Epithelial cell of alveolus of lung (primary cell): ENCODE data around the gene AMER2. TPM values are rescaled to one million over a fixed set of nuclear protein-coding genes. Genes with fewer than 3 reads are reported as not detected.

ENCODE experiments used
- total RNA-seq: library from RNA; depleted of rRNA; stranded (reverse); fragments of >200 nt; gene quantifications from 2 replicates; pipeline ENCODE4 v1.2.1, GENCODE V29; 2015

Gene AMER2
- total RNA-seq, result not detected in 2 replicates

GRCh38 chr13:25171517-25172302, at the start of gene AMER2:
TSS of gene AMER2 (minus strand) at chr13:25172288. CDS start at chr13:25171619, 669 bp downstream.

Other genes with a start within 250 kb of the AMER2 start
- under 0.01 and 0.56 TPM in 2 replicates for gene PABPC3, start 76.2 kb downstream of the AMER2 start, total RNA-seq
- 21.2 and 25.6 TPM in 2 replicates for gene MTMR6, start 115.2 kb upstream of the AMER2 start, total RNA-seq
- gene NUP58, start 129.3 kb upstream of the AMER2 start, total RNA-seq, result 35.3 and 50.6 TPM in 2 replicates
- under 0.01 and 1.2 TPM in 2 replicates for gene ATP8A2, start 199.7 kb upstream of the AMER2 start, total RNA-seq